Fibroblast of pulmonary artery (primary cell): ENCODE results near the gene RCC1.

Source experiments
- DNase-seq: peaks from one replicate; pipeline ENCODE4 v3.0.0-alpha.2; 2010; ENCODE audit warnings: low read depth
- H3K4me3 ChIP-seq: replicated peaks from 2 replicates; pipeline ENCODE4 v1.5.1; 2011; ENCODE audit warnings: low read depth, mild to moderate bottlenecking, control low read depth, low read length, moderate library complexity
- CTCF ChIP-seq: IDR thresholded peaks from 2 replicates; pipeline ENCODE4 v1.5.1; 2011; ENCODE audit warnings: mild to moderate bottlenecking, control low read depth, low read length, inconsistent platforms; ENCODE audit errors: missing control alignments

Gene RCC1

GRCh38 chr1:28480308-28480707 lies 25.5 kb upstream of the RCC1 start:
- no peak for TF ChIP-seq CTCF
- H3K4me3 ChIP-seq: no peak overlapping the region
- no peak for DNase-seq

- DNase-seq: no peak
- no peak overlapping the region for H3K4me3 ChIP-seq
- TF ChIP-seq CTCF: no peak
Measured at GRCh38 chr1:28482138-28482537, 23.7 kb upstream of the RCC1 start.

DNA sequence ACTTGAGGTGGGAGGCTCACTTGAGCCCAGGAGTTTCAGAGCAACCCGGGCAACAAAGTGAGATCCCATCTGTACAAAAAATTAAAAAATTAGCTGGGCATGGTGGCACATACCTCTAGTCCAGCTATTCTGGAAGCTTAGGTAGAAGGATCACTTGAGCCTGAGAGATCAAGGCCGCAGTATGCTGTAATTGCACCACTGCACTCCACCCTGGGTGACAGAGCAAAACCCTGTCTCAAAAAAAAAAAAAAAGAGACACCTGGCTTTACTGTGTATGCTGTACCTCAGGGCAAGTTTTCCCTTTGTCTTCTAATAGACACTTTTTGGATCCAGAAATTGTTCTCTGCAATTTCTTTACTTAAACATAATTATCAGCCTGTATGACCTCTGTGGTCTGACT lies 23.1 kb upstream of the RCC1 start:
- H3K4me3 ChIP-seq: no peak overlapping the region
- no peak for TF ChIP-seq CTCF
- DNase-seq: no peak

DNA sequence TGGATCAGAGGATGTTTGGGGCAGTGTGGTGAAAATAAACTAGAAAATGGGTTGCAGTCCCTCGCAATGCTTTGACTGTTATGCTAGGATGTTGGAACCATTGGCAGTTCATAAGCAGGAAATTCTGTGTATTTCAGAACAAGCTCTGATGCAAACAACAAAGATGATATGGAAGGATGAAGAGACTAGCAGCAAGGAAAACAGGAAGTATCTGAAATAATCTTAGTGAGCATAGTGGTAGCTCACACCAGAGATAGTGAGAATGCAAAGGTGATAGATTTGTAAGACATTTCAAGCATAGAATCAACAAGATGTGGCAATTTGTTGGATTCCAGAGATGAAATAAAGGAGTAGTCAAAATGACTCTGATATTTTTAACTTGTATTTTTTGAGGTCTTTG lies 11.1 kb upstream of the RCC1 start:
- no peak for TF ChIP-seq CTCF
- no peak for DNase-seq
- no peak overlapping the region for H3K4me3 ChIP-seq

DNA sequence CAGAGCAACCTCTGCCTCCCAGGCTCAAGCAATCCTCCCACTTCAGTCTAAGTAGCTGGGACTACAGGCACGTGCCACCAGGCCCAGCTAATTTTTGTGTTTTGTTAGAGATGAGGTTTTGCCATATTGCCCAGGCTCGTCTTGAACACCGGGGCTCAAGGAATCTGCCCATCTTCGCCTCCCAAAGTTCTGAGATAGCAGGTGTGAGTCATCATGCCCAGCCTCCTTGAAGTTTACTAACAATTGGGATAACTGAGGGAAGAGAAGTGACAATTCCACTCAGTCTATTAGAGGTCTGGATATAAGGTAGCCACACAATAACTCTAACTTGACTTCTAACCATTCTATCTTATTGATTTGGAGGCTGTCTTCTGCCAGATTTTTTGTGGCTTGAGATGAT lies 6.3 kb upstream of the RCC1 start:
- no peak overlapping the region for H3K4me3 ChIP-seq
- TF ChIP-seq CTCF: no peak
- no peak for DNase-seq

GRCh38 chr1:28501925-28502324 lies 3.9 kb upstream of the RCC1 start:
- DNase-seq: no peak
- TF ChIP-seq CTCF: no peak
- H3K4me3 ChIP-seq: no peak overlapping the region

DNA sequence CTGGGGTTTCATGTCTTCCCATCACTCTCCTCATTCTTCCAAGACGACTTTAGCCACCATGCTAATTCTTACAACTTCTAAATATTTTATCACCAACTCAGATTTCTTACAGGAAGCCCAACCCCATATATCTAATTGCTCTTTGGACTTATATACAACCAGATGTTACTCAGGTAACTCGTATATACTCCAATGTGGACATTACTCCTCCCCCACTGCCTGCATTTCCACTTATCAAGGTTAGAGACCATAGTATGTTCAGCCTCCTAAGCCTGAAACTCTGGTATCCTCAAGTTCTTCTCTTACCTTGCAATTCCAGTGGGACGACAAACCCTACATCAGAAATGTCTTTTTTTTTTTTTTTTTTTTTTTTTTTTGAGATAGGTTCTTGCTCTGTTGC lies 2.7 kb upstream of the RCC1 start:
- TF ChIP-seq CTCF: no peak
- no peak overlapping the region for H3K4me3 ChIP-seq
- DNase-seq: no peak
